Mesodermal cell (in vitro differentiated cells): ENCODE results near the gene DMRT2.

Experiments used
- H3K27ac ChIP-seq: 2 replicates; pipeline ENCODE4 v1.7.0; 2013; ENCODE audit warnings: mild to moderate bottlenecking, low read depth, low read length, moderate library complexity; ENCODE audit not compliant: severe bottlenecking
- H3K36me3 ChIP-seq: 2 replicates; pipeline ENCODE4 v1.7.1; 2013; ENCODE audit warnings: mild to moderate bottlenecking, low read length, moderate library complexity; ENCODE audit not compliant: control insufficient read depth, insufficient read depth
- H3K4me1 ChIP-seq: one replicate; pipeline ENCODE4 v1.7.1; 2013; ENCODE audit warnings: mild to moderate bottlenecking, low read length; ENCODE audit not compliant: insufficient read depth, control insufficient read depth, poor library complexity, severe bottlenecking
- H3K4me3 ChIP-seq: 2 replicates; pipeline ENCODE4 v1.7.0; 2013; ENCODE audit warnings: low read length, control low read depth, mild to moderate bottlenecking; ENCODE audit not compliant: insufficient read depth, poor library complexity, severe bottlenecking; ENCODE audit errors: extremely low read depth
- H3K9me3 ChIP-seq: 2 replicates; pipeline ENCODE4 v1.7.1; 2013; ENCODE audit warnings: mild to moderate bottlenecking, low read length, moderate library complexity; ENCODE audit not compliant: control insufficient read depth
- WGBS, 2 experiments: methylation state at CpG; one replicate each; pipeline ENCODE4 v1.1.5; 2013; ENCODE audit warnings: missing lambda C conversion rate in 2 of 2; ENCODE audit not compliant: insufficient coverage in 2 of 2; 5-methylcytosine and 5-hydroxymethylcytosine counted together

Gene DMRT2

DNA sequence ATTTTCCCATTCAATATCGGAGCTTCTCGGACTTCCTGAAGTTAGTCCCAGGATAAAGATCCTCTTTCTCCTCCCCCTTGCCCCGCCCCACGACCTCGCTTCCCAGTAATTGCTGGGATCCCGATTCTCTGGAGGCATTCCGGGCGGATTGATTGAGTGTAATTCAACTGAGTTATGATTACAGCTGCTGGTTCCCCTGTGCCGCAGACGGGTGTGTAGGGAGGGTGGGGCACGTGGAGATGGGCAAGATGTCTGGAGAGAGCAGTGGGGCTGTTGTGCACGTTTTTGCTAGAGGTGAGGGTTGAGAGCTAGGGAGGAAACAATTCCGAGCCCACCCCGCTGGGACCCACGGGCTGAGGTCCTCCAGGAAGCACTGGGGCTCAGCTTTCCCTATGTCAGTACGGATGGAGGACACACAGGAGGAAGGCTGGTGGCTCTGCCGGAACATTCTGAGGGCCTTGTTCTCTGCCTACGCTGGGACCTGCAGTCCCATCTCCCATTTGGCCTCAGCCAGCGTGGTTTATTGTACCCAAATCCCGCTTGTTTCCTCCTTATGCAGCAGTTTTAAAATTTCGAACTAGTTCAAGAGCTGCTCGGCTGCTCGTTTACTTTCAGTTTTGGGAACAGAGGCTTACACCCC, 2.4 kb upstream of the DMRT2 start:
- Histone ChIP-seq H3K4me3 (no peak overlapping the region), H3K27ac (no peak overlapping the region), H3K9me3 (no peaks in the 10 kb centered on the region), H3K36me3 (no peaks in the 10 kb centered on the region), H3K4me1 (peaks cover 6% of the 10 kb centered on the region)
- 4 to 5% methylated on average over 16 to 20 of the region's 23 CpGs for whole genome bisulfite sequencing, 2 experiments

DNA sequence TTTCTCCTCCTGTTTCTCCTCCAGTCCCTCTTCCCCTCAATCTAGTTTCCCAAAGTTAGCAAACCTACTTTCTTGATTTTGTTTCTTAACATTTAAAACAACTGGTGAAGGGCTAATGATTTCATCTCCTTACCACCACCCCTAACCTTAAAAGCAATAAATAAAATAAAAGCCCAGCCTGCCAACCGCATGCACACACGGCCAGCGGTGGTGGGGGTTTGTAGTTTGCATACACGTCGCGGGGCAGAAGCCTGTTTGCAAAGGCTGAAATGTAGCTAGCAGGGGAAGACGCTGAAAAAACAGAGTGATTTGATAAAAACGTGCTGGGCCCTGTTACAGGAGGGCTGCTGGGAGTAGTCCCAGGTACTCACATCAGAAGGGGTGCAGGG, 1.9 kb upstream of the DMRT2 start:
- Histone ChIP-seq H3K27ac (no peak overlapping the region), H3K4me1 (peaks cover 7% of the 10 kb centered on the region), H3K4me3 (no peak overlapping the region), H3K36me3 (no peaks in the 10 kb centered on the region), H3K9me3 (no peaks in the 10 kb centered on the region)
- WGBS, 2 experiments: 0 to 5% methylated on average over 7 of the region's 8 CpGs

DNA sequence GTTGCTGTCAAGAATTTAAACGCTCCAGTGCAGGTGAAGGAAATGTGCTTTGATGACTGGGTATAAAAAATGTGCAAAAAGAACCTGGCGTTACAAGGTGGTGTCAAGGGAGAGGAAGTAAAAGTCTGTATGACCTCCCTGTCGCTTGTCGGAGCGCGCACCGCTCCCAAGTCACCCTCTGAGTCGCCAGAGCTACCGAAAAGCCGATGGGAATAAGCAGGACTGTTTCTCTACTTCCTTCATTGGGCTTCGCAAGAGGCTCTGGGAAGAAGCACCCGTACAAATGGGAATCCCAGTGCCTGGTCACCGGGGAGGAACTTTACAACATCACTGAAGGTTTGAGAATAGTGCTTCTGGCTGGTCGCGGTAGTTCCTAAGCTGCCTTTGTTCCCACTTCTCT, 1.3 kb upstream of the DMRT2 start:
- Histone ChIP-seq H3K27ac (no peak overlapping the region), H3K4me3 (no peak overlapping the region), H3K9me3 (no peaks in the 10 kb centered on the region), H3K4me1 (peaks cover 7% of the 10 kb centered on the region), H3K36me3 (no peaks in the 10 kb centered on the region)
- WGBS, 2 experiments: 0 to 8% methylated on average over 12 of the region's 15 CpGs

DNA sequence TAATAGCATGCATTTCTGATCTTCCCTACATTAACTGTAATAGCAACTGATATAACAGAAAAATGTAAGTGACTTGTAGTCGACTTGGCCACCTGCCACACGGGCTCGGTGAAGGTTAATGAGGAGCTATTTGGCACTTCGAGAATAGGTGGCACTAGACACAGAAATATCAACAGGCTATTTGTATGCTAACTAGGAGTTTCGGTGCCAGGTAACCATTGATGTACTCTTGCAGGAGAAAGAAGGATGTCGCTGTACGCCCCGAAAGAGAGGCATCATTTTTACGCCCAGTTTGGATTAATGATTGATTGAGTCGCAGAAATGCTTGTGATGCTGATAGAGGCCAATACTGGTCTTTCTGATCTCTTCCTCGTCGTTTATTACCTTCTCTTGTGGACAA, 516 bp upstream of the DMRT2 start:
- Histone ChIP-seq H3K27ac (no peak overlapping the region), H3K4me3 (no peak overlapping the region), H3K4me1 (peaks cover 7% of the 10 kb centered on the region), H3K36me3 (no peaks in the 10 kb centered on the region), H3K9me3 (no peaks in the 10 kb centered on the region)
- WGBS, 2 experiments: 3 to 12% methylated on average over 11 to 12 of the region's 12 CpGs

DNA sequence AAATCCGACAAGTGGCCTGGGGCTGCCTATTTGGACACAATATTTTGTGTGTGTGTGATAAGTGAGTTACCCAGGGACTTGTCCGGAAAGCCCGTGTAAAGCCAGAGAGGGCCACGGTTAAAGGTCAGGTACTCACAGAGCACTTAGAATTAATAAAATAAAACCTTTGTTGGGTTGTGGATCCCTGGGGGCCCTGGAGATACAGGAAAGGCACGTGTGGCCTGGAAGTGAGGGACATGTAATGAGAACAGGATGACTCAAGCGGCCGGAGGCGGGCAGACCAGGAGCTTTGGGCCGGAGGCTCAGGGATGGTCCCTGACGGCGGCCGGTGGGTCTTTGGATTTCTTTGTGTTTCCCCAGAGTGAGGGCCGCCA, 1.0 kb downstream of the DMRT2 start:
- Histone ChIP-seq H3K4me1 (peaks cover 7% of the 10 kb centered on the region), H3K9me3 (no peaks in the 10 kb centered on the region), H3K36me3 (no peaks in the 10 kb centered on the region), H3K27ac (no peak overlapping the region), H3K4me3 (peak overlapping the region; percentile 22)
- WGBS, 2 experiments: 1 to 3% methylated on average over 10 to 12 of the region's 13 CpGs

DNA sequence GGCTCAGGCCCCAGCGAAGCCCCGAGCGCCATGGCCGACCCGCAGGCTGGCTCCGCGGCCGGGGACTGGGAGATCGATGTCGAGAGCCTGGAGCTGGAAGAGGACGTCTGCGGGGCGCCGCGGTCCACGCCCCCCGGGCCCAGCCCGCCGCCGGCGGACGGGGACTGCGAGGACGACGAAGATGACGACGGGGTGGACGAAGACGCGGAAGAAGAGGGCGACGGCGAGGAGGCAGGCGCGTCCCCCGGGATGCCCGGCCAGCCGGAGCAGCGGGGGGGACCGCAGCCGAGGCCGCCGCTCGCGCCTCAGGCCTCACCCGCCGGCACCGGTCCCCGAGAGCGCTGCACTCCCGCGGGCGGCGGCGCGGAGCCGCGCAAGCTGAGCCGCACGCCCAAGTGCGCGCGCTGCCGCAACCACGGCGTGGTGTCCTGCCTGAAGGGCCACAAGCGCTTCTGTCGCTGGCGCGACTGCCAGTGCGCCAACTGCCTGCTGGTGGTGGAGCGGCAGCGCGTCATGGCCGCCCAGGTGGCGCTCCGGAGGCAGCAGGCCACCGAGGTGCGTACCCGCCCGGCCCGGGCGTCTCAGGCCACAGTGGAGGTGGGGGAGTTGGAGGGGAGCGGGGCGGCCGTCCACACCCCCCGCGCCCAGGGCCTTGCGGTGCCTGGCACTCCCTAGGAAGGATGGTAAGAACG, 1.6 kb downstream of the DMRT2 start:
- Histone ChIP-seq H3K27ac (no peak overlapping the region), H3K4me3 (peak overlapping the region; percentile 22), H3K9me3 (no peaks in the 10 kb centered on the region), H3K4me1 (peaks cover 7% of the 10 kb centered on the region), H3K36me3 (no peaks in the 10 kb centered on the region)
- WGBS, 2 experiments: 0 to 1% methylated on average over 71 to 87 of the region's 90 CpGs

- 5 to 6% methylated on average over 34 to 37 of the region's 41 CpGs for WGBS, 2 experiments
- no peak overlapping the region for H3K4me3 ChIP-seq
These were observed 2.5 kb downstream of the DMRT2 start for GRCh38 chr9:1052365-1053281.

GRCh38 chr9:1053282-1053621, 3.1 kb downstream of the DMRT2 start:
- H3K4me3 ChIP-seq: no peak overlapping the region
- no peak overlapping the region for H3K27ac ChIP-seq
- H3K9me3 ChIP-seq: no peaks in the 10 kb centered on the region
- 0 to 9% methylated on average over 2 to 4 of the region's 9 CpGs for WGBS, 2 experiments
- no peaks in the 10 kb centered on the region for H3K36me3 ChIP-seq
- peaks cover 7% of the 10 kb centered on the region for H3K4me1 ChIP-seq

More at GRCh38 chr9:1052365-1053281, 2.5 kb downstream of the DMRT2 start:
- H3K4me1 ChIP-seq: peaks cover 7% of the 10 kb centered on the region
- no peak overlapping the region for H3K27ac ChIP-seq
- H3K9me3 ChIP-seq: no peaks in the 10 kb centered on the region
- no peaks in the 10 kb centered on the region for H3K36me3 ChIP-seq

- no peaks in the 10 kb centered on the region for H3K9me3 ChIP-seq
- H3K4me3 ChIP-seq: no peak overlapping the region
- H3K27ac ChIP-seq: no peak overlapping the region
- no peaks in the 10 kb centered on the region for H3K36me3 ChIP-seq
- 14 to 18% methylated on average over 4 of the region's 10 CpGs for WGBS, 2 experiments
- peaks cover 7% of the 10 kb centered on the region for H3K4me1 ChIP-seq
These were observed 3.8 kb downstream of the DMRT2 start for GRCh38 chr9:1053986-1054425.

GRCh38 chr9:1055166-1055565, 5.0 kb downstream of the DMRT2 start:
- Histone ChIP-seq H3K4me1 (peaks cover 7% of the 10 kb centered on the region), H3K9me3 (no peaks in the 10 kb centered on the region), H3K27ac (no peak overlapping the region), H3K36me3 (no peaks in the 10 kb centered on the region), H3K4me3 (no peak overlapping the region)
- WGBS, 2 experiments: 63 to 67% methylated on average over 1 to 3 of the region's 5 CpGs
